A673 (cell line): ENCODE data around the gene MICU1. TPM values are rescaled to one million over a fixed set of nuclear protein-coding genes. Genes with fewer than 3 reads are reported as not detected.

ENCODE experiments used
- BruUV-seq: library from RNA; stranded (reverse); fragments of 400-500 nt; replicated peaks from 2 replicates; lab custom pipeline; 2021; lab: Mats Ljungman, UMichigan
- CTCF ChIA-PET: fragments of 300-600 bp; sonication (Branson Sonifier 250); formaldehyde crosslinking; loops from one replicate; lab custom pipeline; 2022; ENCODE audit warnings: antibody characterized with exemption; lab: Charles Lee
- POLR2A ChIA-PET: fragments of 300-600 bp; sonication (Branson Sonifier 250); formaldehyde crosslinking; loops from one replicate; lab custom pipeline; 2022; ENCODE audit warnings: antibody characterized with exemption; ENCODE audit not compliant: low non-redundant PET; lab: Charles Lee
- DNase-seq: peaks from one replicate; pipeline ENCODE4 v3.0.0-alpha.2; 2015; ENCODE audit warnings: low spot score
- H3K27ac ChIP-seq: fragments of 200-600 bp; sonication (generic); 2 replicates; pipeline ENCODE4 v1.5.1; 2016; ENCODE audit warnings: mixed run types, low read depth, mild to moderate bottlenecking, mixed read lengths, antibody characterized with exemption, low read length; ENCODE audit not compliant: poor library complexity, severe bottlenecking
- H3K27me3 ChIP-seq: fragments of 200-600 bp; sonication (generic); replicated peaks from 2 replicates; pipeline ENCODE4 v1.6.1; 2017; ENCODE audit warnings: mixed run types, low read depth, mild to moderate bottlenecking, mixed read lengths, antibody characterized with exemption, low read length; ENCODE audit not compliant: insufficient read depth, poor library complexity
- H3K36me3 ChIP-seq: fragments of 200-600 bp; sonication (generic); 2 replicates; pipeline ENCODE4 v1.6.1; 2016; ENCODE audit warnings: mixed run types, mild to moderate bottlenecking, mixed read lengths, antibody characterized with exemption, low read length; ENCODE audit not compliant: insufficient read depth, poor library complexity, severe bottlenecking
- H3K4me1 ChIP-seq: fragments of 200-600 bp; sonication (generic); 2 replicates; pipeline ENCODE4 v1.6.1; 2017; ENCODE audit warnings: mixed run types, mild to moderate bottlenecking, mixed read lengths, antibody characterized with exemption, low read length; ENCODE audit not compliant: insufficient read depth, poor library complexity, severe bottlenecking
- H3K4me3 ChIP-seq: fragments of 200-600 bp; sonication (generic); 2 replicates; pipeline ENCODE4 v1.5.1; 2016; ENCODE audit warnings: low read depth, mixed run types, mild to moderate bottlenecking, mixed read lengths, low read length; ENCODE audit not compliant: poor library complexity, severe bottlenecking
- H3K9me3 ChIP-seq: fragments of 200-600 bp; sonication (generic); 2 replicates; pipeline ENCODE4 v1.6.1; 2016; ENCODE audit warnings: mixed run types, low read depth, mild to moderate bottlenecking, mixed read lengths, antibody characterized with exemption, low read length; ENCODE audit not compliant: poor library complexity, severe bottlenecking
- EZH2 ChIP-seq: fragments of 200-600 bp; sonication (generic); IDR thresholded peaks from 2 replicates; pipeline ENCODE4 v1.6.1; 2017; ENCODE audit warnings: borderline replicate concordance, low read depth, mild to moderate bottlenecking, mixed read lengths, antibody characterized with exemption, low read length; ENCODE audit not compliant: poor library complexity, severe bottlenecking
- intact Hi-C: fragments of 100-400 bp; cut with micrococcal nuclease; formaldehyde crosslinking; loops from one replicate; pipeline ENCODE4 v1.10.0; 2022; ENCODE audit not compliant: unreplicated experiment
- total RNA-seq: library from RNA; stranded (reverse); gene quantifications from 2 replicates; pipeline ENCODE4 v1.2.3, GENCODE V29; 2021
- TF ChIP-seq, protein P1 (sequence below): fragments of 300-800, 200-600 bp; sonication (generic); conservative IDR thresholded peaks from 2 replicates; pipeline ENCODE4 v1.5.1; 2017; ENCODE audit warnings: low read depth, mild to moderate bottlenecking, antibody characterized with exemption, low read length, moderate library complexity, mixed read lengths

MICU1 gene
- total RNA-seq, 1 experiment from 2014 or later: 37.7 TPM

DNA sequence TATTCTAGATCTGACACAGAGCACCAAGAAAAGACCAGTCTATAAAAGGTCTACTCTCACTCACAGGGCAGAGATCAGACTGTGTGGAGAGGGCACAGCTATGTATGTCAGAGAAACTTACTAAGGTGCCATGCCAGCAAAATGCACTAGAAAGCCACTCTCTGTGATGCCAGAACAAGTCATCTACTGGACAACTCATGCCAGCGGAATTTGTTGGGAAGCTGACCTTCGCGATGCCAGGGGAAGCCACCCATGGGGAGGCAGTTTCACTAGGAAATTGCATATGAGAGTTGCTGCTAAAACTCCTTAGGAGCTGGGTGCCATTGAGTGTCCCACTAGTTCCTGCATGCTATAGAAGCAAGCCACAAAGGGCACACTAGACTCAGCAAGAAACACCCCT lies 58.5 kb downstream of the MICU1 start:
- no peaks in the 10 kb centered on the region for H3K36me3 ChIP-seq
- DNase-seq: no peak
- intact Hi-C loops: loop anchor here (5.0 kb wide), 1 partner anchor 205 kb away; no protein-coding TSS in a partner anchor
- no peaks in the 10 kb centered on the region for H3K27me3 ChIP-seq
- H3K9me3 ChIP-seq: no peaks in the 10 kb centered on the region
- CTCF ChIA-PET: no interaction called here
- no peaks in the 10 kb centered on the region for H3K4me1 ChIP-seq
- TF ChIP-seq EZH2: no peak
- TF ChIP-seq, protein P1, sequence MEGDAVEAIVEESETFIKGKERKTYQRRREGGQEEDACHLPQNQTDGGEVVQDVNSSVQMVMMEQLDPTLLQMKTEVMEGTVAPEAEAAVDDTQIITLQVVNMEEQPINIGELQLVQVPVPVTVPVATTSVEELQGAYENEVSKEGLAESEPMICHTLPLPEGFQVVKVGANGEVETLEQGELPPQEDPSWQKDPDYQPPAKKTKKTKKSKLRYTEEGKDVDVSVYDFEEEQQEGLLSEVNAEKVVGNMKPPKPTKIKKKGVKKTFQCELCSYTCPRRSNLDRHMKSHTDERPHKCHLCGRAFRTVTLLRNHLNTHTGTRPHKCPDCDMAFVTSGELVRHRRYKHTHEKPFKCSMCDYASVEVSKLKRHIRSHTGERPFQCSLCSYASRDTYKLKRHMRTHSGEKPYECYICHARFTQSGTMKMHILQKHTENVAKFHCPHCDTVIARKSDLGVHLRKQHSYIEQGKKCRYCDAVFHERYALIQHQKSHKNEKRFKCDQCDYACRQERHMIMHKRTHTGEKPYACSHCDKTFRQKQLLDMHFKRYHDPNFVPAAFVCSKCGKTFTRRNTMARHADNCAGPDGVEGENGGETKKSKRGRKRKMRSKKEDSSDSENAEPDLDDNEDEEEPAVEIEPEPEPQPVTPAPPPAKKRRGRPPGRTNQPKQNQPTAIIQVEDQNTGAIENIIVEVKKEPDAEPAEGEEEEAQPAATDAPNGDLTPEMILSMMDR: no peak
- POLR2A ChIA-PET: no interaction called here
- H3K27ac ChIP-seq: no peak overlapping the region
- no peak overlapping the region for H3K4me3 ChIP-seq
- BruUV-seq: no TSS peak

DNA sequence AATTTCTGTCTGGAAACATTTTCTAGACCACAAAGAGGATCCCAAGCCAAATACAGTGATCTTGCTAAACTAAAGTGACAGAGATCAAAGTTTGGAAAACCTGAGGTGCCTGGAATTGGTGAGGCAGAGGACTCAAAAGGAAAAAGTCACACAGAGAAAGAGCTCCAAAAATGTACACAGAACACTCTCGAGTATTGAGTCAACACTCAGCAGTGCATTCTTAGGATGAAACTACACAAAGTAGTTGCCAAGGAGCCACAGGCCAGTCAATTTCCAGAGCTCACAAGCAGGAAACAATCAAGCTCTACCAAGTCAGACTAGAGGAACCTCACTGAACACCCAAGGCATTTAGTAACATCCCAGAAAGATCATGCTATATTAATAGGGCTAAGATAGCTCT lies 61.3 kb downstream of the MICU1 start:
- Histone ChIP-seq H3K4me3 (no peak overlapping the region), H3K27me3 (no peaks in the 10 kb centered on the region), H3K4me1 (no peaks in the 10 kb centered on the region), H3K27ac (no peak overlapping the region), H3K36me3 (no peaks in the 10 kb centered on the region), H3K9me3 (no peaks in the 10 kb centered on the region)
- intact Hi-C loops: no loop called here
- BruUV-seq: no TSS peak
- ChIA-PET CTCF (interaction anchor here (0.6 to 0.7 kb wide), 3 partner anchors 37 to 200 kb away, joined by 3 to 4 read pairs (median 4); no protein-coding TSS in a partner anchor), POLR2A (no interaction called here)
- no peak for DNase-seq
- TF ChIP-seq, protein P1: no peak
- TF ChIP-seq EZH2: no peak

DNA sequence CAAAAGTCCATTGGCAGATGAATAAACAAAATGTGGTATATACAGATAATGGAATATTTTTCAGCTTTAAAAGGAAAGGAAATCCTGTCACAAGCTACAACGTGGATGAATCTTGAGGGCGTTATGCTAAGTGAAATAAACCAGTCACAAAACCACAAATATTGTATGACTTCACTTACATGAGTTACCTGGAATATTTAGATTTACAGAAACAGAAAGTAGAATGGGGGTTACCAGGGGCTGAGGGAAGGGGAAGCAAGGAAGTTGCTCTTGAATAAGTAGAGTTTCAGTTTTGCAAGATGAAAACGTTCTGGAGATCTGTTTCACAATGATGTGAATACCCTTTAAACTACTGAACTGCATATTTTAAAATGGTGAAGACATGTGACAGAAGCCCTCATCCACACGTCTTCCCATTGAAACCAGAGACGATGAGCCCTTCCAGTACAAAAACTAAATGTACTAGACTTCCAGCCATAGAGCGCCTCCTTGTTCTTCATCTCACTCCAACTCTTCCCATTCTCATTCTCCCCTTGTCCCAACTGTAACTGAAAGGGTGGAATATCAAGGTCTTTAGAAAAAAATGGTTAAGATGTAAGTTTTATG lies 62.4 kb downstream of the MICU1 start:
- DNase-seq: no peak
- POLR2A ChIA-PET: no interaction called here

More for the DNA sequence above, 62.4 kb downstream of the MICU1 start:
- Histone ChIP-seq H3K27me3 (no peaks in the 10 kb centered on the region), H3K4me1 (no peaks in the 10 kb centered on the region), H3K36me3 (no peaks in the 10 kb centered on the region), H3K4me3 (no peak overlapping the region), H3K9me3 (no peaks in the 10 kb centered on the region), H3K27ac (no peak overlapping the region)
- CTCF ChIA-PET: no interaction called here
- TF ChIP-seq, protein P1: no peak
- TF ChIP-seq EZH2: no peak
- intact Hi-C loops: no loop called here
- BruUV-seq: no TSS peak
